GM19099 (cell line): ENCODE results near the gene TNFRSF8.

Experiments
- POLR2A ChIP-seq: IDR thresholded peaks from 3 replicates; pipeline ENCODE4 v1.6.1; 2011; ENCODE audit warnings: low read depth; ENCODE audit not compliant: insufficient read length; ENCODE audit errors: extremely low read depth

TNFRSF8 gene

DNA sequence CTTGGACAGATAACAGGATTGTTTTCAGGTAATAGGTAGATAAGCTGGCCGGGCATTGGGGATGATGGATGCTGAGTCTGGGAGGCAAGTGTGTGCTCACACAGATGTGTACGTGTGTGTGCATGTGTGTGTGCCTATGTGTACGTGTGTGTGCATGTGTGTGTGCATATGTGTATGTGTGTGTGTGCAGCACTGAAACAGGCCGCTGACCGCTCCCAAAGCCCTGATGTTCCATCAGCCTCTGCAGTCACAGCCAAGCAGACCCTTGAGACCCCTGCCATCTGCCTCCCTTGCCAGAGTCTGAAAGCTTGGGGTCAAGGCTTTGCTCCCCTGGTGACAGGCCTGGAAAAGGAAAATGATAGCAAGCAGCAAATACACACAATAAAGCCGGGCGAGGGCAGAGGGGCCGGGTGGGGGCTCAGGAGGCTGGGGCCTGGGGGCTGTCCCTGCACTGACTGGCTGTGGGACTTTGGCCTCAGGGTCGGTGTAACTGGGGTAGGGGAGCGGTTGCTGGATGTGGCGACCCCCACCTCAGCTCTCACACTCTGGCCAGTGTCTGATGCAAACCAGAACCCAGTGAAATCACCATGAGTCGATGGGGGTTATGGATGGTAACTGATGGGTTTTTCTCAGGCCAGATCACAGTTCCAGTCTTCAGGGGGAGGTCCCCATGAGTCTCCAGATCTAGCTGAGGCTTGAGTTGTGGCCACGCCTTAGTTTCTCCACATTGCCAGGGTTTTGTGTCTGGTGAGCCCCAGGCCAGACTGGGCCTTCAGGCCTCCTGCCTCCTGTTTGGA is 9.2 kb upstream of the TNFRSF8 start:
- TF ChIP-seq POLR2A: peak; percentile 23

DNA sequence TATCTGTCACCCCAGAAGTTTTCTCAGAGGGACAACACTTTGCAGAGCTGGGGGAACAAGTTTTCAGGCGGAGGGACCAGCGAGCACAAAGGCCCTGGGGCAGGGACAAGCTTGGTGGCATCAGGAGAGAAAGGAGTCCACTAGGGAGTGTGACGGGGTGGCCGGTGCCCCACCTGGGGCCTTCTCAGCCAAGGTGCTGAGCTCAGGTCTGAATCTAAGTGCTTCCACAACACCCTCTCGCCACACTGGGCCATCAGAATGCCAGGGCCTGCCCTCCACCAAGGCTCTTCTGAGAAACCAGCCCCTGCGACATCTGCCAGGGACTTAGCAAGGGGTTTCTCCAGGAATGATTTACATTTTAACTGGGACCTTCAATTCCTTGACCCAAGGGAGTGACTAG is 7.8 kb upstream of the TNFRSF8 start:
- no peak for TF ChIP-seq POLR2A

DNA sequence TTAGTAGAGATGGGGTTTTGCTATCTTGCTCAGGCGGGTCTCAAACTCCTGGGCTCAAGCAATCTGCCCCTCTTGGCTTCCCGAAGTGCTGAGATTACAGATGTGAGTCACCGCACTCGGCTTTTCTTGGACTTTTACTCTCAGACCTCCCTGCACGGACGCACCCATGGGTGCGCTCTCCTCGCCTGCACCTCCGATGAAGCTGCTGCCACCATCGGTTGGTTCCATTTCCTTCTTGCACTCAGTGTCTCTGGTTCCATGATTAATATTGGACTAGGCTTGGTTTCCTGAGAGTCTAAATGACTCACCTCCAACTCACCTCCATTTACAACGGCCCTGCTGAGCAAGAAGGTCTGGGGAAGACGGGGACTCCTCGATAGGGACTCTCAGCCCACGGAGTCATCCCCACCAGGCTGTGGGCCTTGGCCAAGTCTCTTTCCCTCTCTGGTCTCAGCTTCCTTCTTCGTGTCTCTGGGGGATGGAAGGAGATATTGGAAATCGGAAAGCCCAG is 6.7 kb upstream of the TNFRSF8 start:
- no peak for TF ChIP-seq POLR2A

DNA sequence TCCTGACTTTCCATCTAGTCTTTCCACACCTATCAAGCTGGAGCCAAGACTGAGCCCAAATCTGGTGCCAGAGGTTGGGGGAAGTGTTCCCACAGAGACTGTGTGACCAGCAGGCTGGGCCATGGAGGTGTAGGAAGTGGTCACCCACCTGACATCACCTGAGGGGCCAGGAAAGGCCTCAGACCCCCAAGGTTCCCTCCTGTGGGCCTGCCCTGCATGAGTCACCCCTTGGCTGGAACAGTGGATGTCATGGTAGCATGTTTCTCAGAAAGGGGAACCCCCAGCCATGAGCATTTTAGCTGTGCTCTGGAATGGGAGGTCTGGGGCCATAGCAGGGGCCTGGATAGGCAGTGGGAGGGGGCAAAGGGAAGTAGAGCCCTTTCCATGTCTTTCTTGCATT is 5.7 kb upstream of the TNFRSF8 start:
- TF ChIP-seq POLR2A: no peak

DNA sequence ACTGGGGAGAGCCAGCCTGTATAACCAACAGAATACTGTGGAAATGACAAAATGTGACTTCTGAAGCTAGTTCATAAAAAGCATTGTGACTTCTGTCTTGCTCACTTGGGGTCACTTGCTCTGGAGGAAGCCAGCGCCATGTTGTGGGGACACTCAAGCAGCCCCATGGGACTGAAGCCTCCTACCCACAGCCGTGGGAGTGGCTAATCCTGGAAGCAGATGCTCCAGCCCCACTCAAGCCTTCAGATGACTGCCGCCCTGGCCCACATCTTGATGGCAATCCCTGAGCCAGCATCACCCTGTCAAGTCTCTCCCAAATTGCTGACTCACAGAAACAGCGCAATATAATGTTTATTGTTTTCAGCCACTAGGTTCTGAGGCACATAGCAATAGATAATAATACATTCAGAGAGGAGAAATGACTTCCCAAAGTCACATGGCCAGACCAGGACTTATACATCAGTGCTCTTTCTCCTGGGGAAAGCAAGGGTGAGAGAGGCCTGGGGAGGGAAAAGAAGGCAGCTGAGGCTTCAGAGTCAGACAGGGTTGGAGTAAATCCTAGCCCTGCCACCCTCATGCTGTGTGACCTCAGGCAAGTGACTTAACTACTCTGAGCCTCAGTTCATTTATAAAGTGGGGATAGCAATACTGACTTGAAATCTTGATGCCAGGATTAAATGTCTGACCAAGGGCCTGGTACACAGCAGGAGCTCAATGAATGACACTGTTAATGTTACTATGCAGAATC is 5.0 kb upstream of the TNFRSF8 start:
- no peak for TF ChIP-seq POLR2A

DNA sequence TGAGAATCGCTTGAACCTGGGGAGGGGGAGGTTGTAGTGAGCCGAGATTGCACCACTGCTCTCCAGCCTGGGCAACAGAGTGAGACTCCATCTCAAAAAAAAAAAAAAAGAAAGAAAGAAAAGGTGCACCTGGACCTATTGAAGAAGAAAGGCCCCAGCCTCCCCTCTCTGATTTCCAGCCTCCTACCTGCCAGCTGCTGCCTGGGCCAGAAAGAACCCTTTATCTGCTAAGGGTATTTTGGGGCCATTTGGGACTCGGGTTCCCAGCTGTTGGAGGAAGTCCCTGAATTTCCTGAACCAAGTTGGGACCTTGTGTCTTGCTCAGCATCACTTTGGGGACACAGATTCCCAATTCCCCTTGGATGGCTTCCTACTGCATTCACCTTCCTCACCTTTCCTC is 3.9 kb upstream of the TNFRSF8 start:
- no peak for TF ChIP-seq POLR2A

DNA sequence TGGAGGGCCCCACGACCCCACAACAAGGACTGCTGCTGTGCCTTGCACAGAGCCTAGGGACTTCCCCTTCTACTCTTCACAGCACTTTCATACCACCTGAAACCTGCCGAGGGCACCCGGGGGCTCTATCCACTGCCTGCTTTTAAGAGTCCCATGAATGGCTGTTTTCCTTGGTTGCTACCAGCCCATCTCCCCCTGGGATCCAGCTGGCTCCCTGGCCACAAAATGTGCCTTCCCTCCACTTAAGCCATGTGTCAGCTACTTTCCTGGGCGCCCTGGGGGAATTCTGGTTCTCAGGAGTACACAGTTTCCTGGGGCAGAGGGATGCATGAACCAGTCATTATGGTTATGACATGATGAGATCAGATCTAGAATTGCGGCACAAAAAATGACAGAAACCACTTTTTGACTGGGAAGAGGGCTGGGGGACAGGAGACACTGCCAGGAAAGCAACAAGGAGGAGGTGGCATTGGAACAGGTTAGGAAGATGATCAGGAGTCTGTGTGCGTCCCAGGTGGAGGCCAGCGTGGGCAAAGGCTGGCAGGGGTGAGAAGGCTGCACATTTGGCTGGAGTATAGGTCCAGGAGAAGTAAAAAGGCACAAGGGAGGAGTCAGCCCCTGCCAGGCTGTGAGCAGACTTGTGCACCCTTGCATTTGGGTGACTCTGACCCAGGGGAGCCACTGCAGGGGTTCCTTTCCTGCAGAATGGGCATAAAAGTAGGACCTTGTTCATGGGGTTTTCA is 3.2 kb upstream of the TNFRSF8 start:
- no peak for TF ChIP-seq POLR2A

DNA sequence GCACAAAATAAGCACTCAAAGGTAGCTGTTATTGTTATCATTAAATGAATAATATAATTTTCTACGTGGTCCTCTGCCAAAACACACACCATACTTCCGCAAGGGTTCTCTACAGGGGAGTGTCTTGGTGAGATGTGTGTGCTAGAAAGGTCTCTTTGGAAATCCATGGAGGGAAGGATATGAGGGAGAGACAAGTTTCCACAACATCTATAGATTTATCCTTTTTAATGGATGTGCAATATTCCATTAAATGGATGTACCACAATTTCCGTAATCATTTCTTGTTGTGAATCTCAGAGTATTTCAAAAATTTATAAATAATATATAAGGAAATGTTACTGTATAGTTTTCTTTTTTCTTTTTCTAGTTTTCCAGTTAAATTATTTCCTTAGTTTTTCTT is 2.6 kb upstream of the TNFRSF8 start:
- TF ChIP-seq POLR2A: no peak

DNA sequence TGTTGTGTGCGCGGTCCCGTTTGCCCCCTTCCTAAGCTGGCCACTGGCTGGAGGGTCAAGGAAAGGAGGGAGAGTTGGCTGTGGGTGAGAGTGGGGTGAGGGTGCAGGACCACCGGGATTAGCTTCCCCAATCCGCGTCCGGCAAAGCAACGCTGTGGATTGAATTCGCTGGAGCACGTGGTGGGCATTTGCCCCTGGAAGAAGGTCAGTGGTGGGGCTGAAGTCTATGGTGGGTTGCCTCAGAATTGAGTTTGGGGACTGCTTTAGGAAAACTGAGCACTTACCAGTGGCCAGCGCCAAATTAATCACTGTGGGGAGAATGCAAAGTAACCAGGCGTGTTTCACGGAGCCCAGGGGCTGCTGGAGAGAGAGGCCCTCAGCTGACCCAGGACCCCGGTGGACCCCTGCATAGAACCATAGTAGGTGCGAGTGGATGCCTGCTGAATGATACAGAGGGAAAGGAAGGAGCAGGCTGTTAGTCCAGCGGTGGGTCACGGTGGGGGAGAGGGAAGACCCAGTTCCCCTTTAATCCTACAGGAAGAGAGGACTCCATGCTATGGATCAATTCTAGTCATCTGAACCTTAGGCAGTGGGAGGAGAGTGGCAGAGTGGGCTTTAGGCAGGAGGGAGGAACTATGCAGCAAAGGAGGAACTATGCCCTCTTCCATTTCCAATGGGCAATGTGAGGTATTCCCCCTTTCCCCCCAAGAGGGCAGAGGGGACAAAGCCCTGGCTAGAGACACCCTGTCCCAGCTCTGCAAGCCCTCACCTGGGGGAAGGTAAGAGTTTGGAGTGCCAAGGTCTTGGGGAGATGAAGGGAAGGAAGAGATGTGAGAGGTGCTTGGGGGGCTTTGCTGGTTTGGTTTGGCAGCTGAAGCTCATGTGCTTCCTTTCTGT is 1.2 kb downstream of the TNFRSF8 start:
- TF ChIP-seq POLR2A: no peak

DNA sequence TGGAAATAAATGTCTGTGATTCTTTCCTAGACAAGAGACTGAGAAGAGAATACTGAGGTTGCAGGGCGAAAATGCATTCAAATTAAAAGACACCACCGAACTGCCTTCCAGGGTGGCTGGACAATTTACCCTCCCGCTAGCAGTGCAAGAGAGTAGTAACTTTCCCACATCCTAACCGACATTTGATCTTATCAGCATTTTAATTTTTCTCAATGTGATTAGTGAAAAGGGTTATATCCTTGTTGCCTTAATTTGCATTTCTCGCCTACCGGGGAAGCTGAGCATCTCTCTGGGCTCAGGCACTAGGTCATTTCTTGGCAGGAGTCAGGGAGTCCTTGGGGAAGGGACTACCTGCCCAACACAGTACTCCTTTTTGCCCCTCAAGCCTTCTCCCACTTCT is 2.8 kb downstream of the TNFRSF8 start:
- peak; percentile 36 for TF ChIP-seq POLR2A

DNA sequence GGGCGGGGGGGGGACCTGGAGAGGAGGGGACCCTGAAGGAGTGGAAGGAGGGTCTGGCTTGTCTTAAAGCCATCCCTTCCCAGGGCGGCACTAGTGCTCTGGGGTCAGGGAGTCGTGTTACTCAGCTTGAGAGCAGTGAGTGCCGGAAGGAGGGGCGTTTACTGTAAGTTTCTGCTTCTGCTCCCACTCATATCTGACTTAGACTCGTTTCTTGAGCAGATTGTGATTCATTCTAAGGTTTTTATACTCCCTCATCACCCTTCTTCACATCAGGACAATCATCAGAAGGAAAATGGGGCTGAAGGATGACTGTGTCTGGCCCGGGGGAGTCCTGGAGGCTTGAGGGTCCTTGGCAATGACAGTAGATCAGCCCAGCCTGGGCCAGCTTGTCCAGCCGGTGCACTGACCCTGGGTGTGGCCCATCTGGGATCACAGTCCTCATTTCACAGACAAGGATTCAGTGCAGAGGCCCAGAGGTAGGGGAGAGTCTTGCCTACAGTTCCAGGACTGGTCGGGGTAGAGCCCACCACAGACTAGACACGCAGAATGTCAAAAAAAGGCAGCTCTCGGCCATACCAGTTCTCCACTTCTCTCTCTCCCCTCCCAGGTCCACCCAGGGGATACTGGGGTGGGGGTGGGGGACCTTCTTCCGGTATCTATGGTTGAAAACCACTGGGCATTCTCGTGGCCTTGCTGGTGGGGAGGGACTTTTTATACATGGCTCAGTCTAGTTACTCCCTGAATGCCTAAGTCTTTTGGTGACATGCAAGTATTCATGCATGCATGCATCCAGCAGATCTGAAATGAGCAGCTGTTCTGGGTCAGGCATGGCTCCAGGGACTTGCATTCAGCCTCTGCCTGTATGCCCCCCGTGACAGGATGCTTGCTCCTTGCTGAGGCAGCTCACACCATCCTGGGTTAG is 5.1 kb downstream of the TNFRSF8 start:
- TF ChIP-seq POLR2A: peak; percentile 38

DNA sequence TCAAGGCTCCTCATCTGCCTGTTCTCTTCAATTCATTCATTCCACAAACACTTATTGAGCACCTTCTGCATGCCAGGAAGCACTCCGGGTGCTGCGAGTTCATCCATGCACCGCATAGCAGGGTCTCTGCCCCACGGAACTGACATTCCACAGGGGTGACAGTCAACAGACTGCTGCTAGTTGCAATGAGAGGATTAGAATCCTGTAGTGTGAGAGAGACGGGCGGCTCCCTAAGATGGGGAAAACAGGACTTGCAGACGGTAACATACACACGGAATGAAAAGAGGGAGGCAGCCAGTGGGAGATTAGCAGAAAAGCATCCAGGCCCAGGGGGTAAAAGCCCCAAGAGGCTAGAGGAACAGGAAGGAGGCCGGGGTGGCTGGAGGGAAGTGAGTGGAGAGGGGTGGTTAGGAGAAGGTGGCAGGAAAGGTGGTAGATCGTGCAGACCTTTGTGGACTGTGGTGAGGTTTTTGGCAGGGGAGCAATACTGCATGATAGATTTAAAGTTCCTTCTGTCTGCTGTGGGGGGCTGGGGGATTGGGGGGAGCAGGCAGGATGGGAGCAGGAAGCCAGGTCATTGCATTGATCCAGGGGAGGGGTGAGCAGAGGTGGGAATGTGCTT is 6.6 kb downstream of the TNFRSF8 start:
- TF ChIP-seq POLR2A: no peak

DNA sequence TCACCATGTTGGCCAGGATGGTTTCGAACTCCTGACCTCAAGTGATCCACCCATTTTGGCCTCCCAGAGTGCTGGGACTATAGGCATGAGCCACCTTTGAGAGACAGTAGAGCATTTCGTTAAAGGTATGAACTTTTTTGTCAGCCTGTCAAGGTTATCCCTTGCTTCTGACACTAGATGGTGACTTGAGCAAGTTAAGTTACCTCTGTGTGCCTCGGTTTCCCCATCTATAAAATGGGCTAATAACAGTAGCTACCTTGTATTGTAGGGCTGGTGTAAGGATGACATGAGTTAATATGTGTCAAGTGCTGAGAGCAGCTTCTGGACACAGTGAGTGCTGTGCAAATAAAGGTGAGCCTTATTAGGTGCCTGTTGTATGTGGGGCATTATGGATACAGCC is 8.8 kb downstream of the TNFRSF8 start:
- TF ChIP-seq POLR2A: no peak
